ENCODE data around the gene GRAMD1A.
"Not testable (repeated sequence)": the region's sequence is repeated elsewhere in the genome, so short reads cannot be mapped to it uniquely, and the experiment has no call there.

The GRAMD1A gene

DNA sequence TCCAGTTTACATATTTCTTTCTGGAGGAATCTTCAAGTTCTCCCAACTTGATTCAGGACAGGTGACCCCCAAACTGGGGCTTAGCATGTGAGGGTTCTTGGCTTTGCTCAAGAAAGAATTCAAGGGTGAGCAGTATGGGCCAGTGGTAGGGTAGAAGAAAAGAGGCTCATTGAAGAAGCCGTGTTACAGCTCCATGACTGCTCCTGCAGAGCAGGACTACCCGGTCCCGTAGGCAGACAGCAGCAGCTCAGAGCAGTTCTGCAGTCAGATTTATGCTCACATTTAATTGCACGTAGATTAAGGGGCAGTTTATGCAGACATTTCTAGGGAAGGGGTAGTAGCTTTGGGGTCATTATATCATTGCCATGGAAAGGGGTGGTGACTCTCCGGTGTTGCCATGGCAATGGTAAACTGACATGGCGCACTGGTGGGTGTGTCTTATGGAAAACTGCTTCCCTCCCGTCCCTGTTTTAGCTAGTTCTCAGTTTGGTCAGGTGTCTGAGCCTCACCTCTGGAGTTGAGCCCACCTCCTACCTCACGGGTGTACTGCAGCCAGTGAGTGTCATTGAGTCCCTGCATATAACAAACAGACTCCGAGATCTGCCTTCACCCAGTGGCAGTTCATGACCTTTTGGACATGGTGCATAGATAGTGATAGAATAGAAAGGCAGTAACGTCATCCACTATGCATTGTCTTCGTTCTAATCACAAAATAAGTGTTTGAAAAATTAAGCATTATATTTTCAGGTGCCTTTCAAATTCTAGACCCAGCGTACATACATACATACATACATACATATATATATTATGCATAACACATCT is 20.1 kb upstream of the GRAMD1A start:
- DNase-seq (ENCODE audit: low spot score), result no peak

DNA sequence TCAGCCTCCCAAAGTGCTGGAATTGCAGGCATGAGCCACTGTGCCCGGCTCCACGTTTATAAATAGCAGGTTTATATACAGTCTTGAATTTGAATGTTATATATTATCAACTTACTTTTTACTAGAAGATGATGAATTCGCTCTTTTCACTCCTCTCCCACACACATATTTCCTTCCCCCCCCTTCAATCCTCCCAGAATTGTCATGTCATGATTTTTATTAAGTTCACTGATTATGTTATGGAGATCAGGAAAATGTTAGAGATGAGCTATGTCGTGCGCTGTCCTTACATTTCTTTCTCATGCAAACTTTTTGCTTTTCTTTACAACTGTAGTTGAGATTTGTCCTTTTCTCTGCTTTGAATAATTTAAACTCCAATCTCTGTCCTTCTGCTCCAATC is 17.8 kb upstream of the GRAMD1A start:
- no peak for DNase-seq (ENCODE audit: low spot score)

DNA sequence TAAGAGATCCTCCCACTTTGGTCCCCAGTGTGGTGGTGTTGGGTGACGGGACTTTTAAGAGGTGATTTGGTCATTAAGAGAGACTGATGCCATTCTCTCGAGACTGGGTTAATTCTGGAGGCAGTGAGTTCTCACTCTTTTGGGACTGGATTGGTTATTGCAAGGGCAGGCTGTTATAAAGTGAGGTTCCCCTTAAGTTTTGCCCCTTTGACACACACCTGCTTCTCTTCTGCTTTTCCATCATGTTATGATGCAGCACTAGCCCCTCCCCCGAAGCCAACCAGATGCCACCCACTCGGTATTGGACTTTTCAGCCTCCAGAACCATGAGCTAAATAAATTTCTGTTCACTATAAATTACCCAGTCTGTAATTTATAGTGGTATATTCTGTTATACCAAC is 16.3 kb upstream of the GRAMD1A start:
- DNase-seq (ENCODE audit: low spot score), result no peak

DNA sequence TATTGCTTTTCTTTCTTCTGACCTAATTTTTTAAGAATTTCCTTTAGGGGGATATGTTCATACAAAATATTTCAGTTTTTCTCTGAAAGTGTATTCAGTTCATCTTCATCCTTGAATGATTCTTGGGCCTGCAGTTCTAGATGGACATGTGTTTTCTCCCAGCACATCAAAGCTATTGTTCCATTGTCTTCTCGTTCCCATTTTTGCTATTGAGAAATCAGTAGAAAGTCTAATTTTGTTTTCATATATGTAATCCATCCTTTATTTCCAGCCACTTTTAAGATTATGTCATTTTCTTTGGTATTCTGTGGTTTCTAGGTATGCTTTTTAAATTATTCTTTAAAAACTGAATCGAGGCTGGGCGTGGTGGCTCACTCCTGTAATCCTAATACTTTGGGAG is 15.8 kb upstream of the GRAMD1A start:
- no peak for DNase-seq (ENCODE audit: low spot score)

DNA sequence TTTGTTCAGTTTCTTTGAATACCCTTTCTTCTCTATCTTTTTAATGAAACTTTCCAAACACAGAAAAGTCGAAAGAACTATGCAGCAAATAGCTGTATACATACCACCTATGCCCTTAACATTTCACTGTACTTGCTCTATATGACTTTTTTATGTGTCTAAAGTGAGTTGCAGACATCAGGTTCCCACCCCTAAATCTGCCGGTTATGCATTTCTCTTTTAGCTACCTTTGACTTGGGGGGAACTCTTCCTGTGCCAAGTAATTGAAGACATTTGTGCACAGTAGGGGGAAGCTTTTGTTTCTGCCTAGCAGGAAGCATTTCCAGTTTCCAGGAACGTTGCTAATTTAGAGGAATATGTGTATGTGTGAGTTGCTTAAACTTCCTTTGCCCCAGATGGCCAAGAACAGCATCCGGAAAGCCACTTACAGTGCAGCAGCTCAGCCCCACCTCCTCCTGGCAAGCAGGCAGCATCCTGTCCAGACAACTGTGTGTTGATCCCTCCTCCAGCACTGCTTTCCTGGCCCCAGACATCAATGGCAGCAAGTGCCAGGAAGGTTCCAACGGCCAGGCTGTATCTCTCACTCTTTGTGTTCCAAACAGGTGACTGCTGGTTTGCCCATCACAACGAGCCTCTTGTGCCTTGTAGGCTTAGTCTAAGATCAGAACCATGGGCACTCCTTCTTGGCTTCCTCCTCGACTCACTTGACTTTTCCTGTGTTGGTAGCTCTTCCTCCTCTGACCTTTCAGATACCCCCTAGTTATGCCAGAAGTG is 14.7 kb upstream of the GRAMD1A start:
- peak; percentile 44 for DNase-seq (ENCODE audit: low spot score)

DNA sequence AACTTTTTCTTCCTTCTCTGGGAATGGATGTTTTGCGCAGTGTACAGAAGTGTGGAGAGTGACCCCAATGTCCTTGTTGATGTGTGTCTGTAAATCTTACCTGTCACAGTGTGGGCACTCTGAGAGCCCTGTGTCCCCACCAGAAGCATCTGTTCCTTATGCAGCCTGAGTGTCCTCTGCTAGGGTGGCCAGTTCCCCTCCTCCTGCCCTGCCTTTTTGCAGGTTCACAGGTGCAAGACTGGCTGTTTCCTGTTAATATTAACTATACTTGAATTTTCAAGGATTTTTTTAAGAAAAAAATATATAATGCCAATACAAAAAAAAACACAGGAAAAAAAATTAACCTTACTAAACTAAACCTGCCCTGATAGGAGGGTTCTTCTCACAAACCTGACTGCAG is 12.0 kb upstream of the GRAMD1A start:
- DNase-seq (ENCODE audit: low spot score), result no peak

DNA sequence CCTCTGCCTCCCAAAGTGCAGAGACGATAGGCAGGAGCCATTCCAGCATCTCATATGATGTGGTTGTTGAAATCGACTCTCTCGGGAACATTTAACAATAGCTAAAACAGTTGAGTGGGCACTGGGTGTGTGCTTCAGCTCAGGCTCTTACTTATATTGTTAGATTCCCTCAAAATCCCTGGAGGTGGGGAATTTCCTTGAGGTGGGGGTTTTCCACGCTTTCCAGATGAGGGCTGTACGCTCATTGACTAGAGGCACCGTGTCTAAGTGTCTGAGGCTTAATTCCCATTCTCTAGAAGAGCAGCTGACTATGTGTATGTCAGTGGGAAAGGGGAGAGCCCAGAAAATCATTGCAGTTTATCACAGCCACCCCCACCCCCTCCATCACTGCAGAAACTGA is 10.8 kb upstream of the GRAMD1A start:
- DNase-seq (ENCODE audit: low spot score), result no peak

DNA sequence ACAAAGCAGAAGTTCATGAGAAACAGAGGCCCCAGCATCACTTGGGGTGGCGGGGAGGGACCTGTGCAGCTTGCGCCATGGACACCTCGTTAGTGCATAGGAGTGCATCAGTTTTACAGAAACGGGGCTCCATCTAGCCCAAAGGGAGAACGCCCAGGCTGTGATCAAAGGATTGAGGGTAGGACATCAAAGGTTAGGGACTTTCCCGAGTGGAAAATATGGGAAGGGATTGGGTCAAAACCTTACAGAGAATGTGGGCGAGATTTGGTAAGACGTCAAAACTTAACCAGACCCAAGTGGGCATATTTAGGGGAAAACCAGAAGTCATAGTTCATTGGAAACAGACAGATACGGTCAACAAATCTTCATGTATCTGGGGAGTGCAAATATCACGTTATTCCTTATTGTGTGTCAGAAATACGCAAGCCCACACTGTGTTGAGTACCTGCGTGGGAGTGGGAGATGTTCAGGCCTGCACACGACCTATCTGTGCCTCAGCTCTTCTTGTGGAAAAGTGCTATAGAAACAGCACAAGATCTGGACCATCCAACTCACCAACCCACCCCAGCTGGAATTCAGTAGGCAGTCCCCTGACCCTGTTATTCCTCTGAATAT is 9.4 kb upstream of the GRAMD1A start:
- no peak for DNase-seq (ENCODE audit: low spot score)

DNA sequence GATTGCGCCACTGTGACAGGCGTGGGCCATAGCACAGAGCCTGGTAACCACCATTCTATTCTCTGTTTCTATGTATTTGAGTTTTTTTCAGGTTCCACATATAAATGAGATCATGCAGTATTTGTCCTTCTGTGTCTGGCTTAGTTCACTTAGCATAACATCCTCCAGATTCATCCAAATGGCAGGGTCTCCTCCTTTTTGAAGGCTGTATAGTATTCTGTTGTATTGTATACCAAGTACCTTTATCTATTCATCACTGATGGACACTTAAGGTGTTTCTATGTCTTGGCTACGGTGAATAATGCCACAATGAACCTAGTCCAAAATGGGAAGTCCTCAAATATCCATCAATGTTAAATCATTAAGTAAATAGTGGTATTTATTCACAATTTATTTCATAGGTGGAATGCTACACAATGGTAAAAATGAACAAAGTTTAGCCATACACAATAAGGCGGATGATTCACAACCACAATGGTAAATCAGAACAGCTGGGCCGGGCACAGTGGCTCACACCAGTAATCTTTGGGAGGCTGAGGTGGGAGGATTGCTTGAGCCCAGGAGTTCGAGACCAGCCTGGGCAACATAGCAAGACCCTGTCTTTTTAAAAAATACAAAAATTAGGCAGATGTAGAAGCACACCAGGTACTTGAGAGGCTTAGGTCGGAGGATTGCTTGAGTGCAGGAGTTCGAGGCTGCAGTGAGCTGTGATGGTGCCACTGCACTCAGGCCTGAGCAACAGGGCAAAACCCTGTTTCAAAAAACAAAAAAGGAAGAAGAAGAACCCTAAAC is 8.4 kb upstream of the GRAMD1A start:
- no peak for DNase-seq (ENCODE audit: low spot score)

DNA sequence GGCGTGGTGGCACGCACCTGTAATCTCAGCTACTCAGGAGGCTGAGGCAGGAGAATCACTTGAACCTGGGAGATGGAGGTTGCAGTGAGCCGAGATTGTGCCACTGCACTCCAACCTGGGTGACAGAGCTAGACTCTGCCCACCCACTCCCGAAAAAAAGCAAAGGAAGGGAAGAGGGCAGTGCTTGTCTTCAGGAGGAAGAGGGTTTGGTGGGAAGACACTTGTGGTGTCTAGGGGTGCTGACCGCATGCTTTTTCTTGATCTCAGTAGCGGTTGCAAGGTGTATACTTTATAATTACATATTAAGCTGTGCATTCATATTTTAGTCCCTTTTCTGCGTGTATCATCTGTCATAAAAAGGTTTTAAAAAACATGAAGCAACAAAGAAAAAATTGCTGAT is 7.5 kb upstream of the GRAMD1A start:
- not testable (repeated sequence) for DNase-seq (ENCODE audit: low spot score)

DNA sequence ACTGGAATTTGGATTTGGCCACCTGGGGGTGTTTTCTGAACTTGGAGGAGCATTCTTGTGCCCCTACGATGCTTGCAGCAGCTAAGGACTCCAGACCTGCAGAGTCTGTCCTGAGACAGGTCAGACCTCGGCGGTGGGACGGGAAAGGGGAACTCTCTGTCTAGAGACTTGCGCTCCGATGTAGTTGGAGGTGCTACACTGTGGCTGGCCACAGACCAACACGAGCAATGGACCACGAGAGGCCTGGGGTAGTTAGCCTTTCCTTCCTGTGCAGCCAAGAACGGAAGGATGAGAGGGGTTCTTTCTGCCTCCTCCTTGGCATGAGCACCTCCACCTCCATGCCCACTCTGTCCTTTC is 5.9 kb upstream of the GRAMD1A start:
- DNase-seq (ENCODE audit: low spot score), result no peak

DNA sequence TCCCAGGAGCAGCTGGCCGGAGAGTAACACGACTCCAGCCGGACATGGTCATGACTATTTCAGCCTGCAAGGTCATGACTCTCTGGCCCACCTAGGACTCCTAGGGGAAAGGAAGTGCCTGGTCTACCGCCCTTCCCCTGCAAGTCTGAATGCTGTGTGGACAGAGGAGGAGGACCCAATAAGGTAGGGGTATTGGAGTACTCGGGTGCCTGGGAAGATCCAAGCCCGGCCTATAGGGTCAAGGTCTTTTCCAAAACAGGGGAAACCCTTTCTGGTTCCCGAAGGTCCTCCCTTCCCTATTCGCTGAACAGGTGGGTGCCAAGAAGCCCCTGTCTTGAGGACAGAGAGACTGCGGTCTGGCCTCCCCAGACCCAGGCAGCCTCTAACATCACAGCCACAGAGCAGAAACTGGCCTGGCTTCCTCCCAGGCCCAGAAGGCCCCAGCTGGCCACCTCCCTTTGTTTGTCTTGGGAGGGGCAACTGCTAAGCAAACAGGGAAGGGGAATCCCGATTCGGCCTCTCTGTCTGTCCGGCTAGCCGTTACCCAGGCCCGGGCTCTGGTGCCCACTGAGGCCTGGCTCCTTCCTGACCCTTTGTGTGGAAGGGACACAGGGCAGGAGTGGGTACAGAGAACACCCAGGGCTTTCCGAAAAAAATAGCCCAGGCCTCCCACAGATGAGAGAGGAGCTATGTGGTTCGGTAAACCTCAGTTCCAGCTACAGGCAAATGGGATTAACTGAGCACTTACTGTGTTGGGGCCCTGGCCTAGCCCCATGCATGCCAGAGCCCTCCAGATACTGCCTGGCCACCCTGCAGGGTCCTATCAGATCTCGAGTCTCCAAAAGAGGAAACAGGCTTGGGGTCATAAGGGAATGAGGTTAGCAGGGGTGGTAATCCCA is 5.2 kb upstream of the GRAMD1A start:
- peak; percentile 38 for DNase-seq (ENCODE audit: low spot score)

DNA sequence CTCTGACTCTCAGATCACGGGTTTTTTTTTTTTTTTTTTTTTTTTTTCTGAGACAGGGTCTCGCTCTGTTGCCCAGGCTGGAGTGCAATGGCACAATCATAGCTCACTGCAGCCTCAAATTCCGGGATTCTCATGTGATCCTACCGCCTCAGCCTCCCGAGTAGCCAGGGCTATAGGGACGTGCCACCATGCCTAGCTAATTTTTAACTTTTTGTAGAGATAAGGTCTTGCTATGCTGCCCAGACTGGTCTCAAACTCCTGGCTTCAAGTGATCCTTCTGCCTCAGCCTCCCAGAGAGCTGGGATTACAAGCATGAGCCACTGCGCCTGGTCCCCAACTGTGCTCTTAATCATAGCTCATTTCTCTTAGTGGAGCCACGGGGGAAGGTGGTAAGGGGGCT is 4.6 kb upstream of the GRAMD1A start:
- no peak for DNase-seq (ENCODE audit: low spot score)

DNA sequence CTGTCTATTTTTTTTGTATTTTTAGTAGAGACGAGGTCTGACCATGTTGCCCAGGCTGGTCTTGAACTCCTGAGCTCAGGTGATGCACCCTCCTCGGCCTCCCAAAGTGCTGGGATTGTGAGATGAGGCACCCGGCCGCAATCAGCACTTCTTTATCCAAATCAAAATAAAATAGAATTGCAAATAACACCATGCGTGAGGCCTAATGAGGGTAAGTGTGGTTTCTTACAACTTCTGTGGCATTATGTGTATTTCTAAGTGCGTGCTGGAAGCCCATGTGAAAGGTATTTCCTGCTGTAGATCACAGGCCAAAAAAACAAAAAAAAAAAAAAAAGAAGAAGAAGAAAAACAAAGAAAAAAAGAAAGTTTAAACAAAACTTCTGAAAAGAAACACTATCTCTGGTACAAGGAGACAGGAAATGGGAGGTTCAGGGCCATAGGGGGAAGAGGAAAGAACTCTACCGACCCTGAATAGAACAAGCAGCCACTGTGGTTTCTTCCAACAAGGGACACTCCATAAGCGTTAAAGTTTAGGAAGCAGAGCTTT is 3.0 kb upstream of the GRAMD1A start:
- DNase-seq (ENCODE audit: low spot score), result no peak

DNA sequence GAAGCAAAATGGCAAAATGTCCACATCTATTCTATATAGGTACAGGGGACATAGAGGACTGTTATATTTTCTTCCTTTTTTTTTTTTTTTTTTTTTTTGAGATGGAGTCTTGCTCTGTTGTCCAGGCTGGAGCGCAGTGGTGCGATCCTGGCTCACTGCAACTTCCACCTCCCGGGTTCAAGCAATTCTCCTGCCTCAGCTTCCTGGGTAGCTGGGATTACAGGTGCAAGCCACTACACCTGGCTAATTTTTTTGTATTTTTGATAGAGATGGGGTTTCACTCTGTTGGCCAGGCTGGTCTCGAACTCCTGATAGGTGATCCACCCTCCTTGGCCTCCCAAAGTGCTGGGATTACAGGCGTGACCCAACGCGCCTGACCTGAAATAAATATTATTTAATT is 1.9 kb upstream of the GRAMD1A start:
- DNase-seq (ENCODE audit: low spot score), result not testable (repeated sequence)

DNA sequence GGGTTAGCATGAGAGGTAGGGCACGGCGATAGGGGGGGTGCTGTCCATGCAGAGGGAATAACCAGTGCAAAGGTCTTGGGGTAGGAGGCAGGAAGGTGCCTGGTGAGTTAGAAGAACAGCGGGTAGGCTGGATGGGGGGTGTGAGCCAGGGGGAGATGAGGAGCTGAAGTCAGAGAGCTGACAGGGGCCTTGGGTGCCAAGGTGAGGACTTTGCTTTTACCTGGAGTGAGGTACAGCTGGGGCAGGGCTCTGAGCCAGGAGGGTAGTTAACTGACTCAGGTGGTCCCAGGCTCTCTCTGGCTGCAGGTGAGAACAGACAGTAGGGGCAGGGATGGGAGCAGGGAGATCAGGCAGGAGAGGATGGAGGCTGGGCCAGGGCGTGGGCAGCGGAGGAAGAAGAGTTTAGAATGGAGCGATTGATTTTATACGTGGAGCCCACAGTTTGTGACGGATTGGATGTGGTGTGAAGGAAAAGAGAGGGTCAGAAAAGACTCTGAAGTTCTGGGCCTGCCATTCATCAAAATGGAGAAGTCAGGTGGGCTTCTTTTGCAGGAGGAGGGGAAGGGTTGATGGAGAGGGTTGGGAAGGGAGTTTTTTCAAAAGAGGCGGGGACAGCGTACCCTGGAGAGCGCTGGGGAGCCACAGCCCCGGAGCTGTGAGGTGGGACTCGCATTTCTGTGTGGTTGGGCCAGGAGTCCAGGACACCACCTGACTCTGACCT is 1.2 kb upstream of the GRAMD1A start:
- DNase-seq (ENCODE audit: low spot score), result no peak

DNA sequence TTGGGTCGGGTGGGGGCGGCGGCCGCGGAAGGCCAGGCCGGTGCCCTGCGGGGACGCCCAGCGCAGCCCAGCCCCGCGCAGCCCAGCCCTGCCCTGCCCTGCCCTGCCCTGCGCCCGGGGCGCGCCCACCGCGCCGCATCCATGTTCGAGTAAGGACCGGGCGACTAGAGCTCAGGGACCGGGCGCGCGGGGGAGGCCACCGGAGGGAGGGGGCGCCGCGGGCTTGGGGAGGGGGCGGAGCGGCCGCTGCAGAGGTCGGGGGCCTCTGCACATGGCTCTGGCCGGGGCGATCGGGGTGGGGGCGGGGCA is 169 bp downstream of the GRAMD1A start:
- no peak for DNase-seq (ENCODE audit: low spot score)

DNA sequence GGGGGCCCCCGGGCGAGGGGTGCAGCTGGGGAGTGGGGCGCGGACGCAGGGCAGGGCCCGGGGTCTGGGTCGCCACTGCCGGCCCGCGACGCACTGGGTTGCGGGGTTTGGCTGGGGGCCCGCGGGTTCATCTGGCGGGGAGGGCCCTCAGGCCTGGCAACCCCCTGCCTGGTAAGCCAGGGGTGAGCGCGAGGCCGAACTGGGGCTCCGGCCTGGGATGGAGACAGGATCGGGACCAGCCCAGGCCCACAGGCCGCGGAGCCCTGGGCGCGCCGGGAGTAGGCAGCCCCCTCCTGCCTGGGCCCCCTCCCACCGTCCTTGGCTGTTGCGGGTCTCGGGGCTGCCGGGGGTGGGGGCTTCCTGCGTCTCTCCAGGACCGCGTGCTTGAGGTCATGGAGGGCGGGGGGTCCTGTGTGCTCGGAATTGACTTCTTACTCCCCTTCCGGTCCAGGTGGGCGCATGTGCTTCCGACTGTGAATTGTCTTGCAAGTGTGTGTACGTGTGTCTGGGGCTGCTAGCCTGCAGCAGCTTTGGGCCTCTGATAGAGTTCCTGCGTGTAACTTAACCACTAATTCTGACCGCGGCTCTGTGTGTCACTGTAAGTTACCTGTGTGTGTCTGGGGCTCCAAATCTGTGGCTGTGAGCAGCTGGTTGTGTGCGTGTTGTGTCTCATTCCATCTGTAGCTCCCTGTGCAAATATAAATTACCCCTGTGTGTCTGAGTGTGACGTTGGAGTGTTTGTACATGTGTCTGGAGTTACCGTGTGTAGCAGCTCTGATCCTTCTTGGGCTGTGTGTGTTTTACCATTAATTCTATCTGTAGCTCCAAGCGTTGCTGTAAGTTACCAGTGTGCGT is 751 bp downstream of the GRAMD1A start:
- DNase-seq (ENCODE audit: low spot score), result peak; percentile 64

DNA sequence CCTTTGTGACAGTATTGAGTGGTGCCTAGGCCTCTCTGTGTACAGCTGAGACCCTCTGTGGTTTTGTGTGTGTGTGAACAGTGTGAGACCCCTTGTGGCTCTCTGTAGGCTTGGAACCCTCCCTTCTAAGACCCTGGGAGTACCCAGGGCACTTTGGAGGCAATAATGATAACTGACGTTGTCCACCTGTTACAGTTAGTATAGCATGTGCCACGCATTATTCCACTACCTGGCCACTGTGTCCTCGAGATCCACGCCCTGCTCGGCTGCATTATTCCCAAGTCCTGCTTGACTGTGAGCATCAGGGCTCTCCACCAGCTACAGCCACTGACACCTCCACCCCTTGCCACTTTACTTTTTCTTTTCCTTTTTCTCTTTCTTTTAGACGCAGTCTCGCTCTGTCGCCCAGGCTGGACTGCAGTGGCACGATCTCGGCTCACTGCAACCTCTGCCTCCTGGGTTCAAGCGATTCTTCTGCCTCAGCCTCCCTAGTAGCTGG is 2.0 kb downstream of the GRAMD1A start:
- DNase-seq (ENCODE audit: low spot score), result no peak
